MV-4-11 (cell line): ENCODE results near the gene NFYB.

Source experiments
- DNase-seq: peaks from one replicate; lab custom pipeline; 2025; lab: John Stamatoyannopoulos, UW

NFYB gene

GRCh38 chr12:104155711-104156555, 17.9 kb upstream of the NFYB start:
- peak; percentile 38 for DNase-seq

GRCh38 chr12:104154806-104155205, 16.8 kb upstream of the NFYB start:
- DNase-seq = no peak

- peak; percentile 77 for DNase-seq
These were observed 16.3 kb upstream of the NFYB start for GRCh38 chr12:104154286-104154685.

- no peak for DNase-seq
These were observed 14.8 kb upstream of the NFYB start for GRCh38 chr12:104152685-104153241.

- no peak for DNase-seq
These were observed 12.4 kb upstream of the NFYB start for GRCh38 chr12:104150416-104150815.

- DNase-seq = no peak
These were observed 9.3 kb upstream of the NFYB start for GRCh38 chr12:104147346-104147745.

GRCh38 chr12:104143918-104144317, 5.9 kb upstream of the NFYB start:
- DNase-seq = no peak

- no peak for DNase-seq
These were observed 5.0 kb upstream of the NFYB start for GRCh38 chr12:104143002-104143401.

- DNase-seq = no peak
These were observed 4.5 kb upstream of the NFYB start for GRCh38 chr12:104142543-104142942.

GRCh38 chr12:104138797-104139152, 765 bp upstream of the NFYB start:
- no peak for DNase-seq

GRCh38 chr12:104137001-104137901, 759 bp downstream of the NFYB start:
- DNase-seq = peak; percentile 30

- no peak for DNase-seq
These were observed 1.4 kb downstream of the NFYB start for GRCh38 chr12:104136577-104136976.

GRCh38 chr12:104134882-104135281, 3.1 kb downstream of the NFYB start:
- no peak for DNase-seq

GRCh38 chr12:104133866-104134265, 4.1 kb downstream of the NFYB start:
- DNase-seq = no peak

- DNase-seq = peak; percentile 35
These were observed 4.7 kb downstream of the NFYB start for GRCh38 chr12:104133321-104133720.

- no peak for DNase-seq
These were observed 5.6 kb downstream of the NFYB start for GRCh38 chr12:104132351-104132956.

- DNase-seq = no peak
These were observed 6.4 kb downstream of the NFYB start for GRCh38 chr12:104131609-104132008.

- no peak for DNase-seq
These were observed 7.2 kb downstream of the NFYB start for GRCh38 chr12:104130760-104131159.

- DNase-seq = no peak
These were observed 11.5 kb downstream of the NFYB start for GRCh38 chr12:104126548-104126947.

GRCh38 chr12:104122298-104122697, 15.7 kb downstream of the NFYB start:
- DNase-seq = no peak

- no peak for DNase-seq
These were observed 17.0 kb downstream of the NFYB start for GRCh38 chr12:104121001-104121400.

- no peak for DNase-seq
These were observed 22.4 kb downstream of the NFYB start for GRCh38 chr12:104115587-104115975.
